ENCODE results near the gene SIGLEC1. TPM values are rescaled to one million over a fixed set of nuclear protein-coding genes. Genes with fewer than 3 reads are reported as not detected.

Gene SIGLEC1
- total and polyA plus RNA-seq, 2 donors (not counting 1 experiment from before 2014, with no cell fraction given): 0.06 to 0.15 TPM

DNA sequence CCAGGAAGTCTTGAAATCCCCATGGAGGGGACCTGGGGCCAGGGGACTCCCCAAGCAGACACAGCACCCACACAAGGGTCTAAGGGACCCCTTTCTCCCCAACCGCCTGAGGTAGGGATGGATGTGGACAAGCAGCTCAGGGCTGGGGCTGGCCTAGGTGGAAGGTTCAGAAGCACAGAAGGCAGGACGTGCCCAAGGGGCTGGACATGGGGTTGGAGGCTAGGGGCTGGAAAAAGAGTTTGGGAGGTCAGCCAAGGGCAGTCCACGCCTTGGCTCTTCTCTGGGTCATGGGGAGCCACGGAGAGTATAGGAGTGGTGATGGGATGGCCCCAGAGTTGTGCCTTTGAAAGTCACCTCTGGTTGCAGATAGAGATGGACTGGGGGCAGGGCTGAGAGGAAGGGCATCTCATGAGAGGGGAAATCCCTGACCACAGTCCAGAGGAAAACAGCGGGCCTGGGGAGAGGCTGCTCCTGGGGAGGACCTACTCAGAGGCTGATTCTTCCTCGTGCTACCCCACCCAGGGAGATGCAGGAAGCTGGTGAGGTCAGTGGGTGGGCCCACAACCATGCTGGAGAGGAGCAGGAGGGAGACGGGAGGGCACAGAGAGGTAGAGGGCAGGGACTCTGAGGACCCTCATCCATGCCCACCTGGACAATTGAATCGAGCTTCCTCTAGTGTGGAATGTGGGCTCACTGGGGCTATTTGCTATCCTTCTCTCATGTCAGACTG, 17.6 kb upstream of the SIGLEC1 start:
- ChIA-PET CTCF (no interaction called here), POLR2A (no interaction called here)
- Mint-ChIP-seq H3K27me3 (peaks cover 56% of the 10 kb centered on the region), H3K9me3 (ENCODE audit: insufficient read depth) (no peaks in the 10 kb centered on the region), H3K4me1 (peaks cover 5% of the 10 kb centered on the region), H3K4me3 (no peak overlapping the region), H3K27ac (no peak overlapping the region)
- no peaks in the 10 kb centered on the region for H3K36me3 ChIP-seq (replicated peaks in 1 of 2; ENCODE audit: control extremely low read depth in 1 of 2, control insufficient read depth in 1 of 2, extremely low read depth in 1 of 2, insufficient read depth in 2 of 2, low read length in 1 of 2)
- no peaks in the 10 kb centered on the region for H3K4me1 ChIP-seq (ENCODE audit: control insufficient read depth in 2 of 2, insufficient read depth in 2 of 2, low read length in 2 of 2)
- no peaks in the 10 kb centered on the region for H4K20me1 ChIP-seq (ENCODE audit: control insufficient read depth, insufficient read depth, low read length, poor library complexity, severe bottlenecking)
- H3K27ac ChIP-seq (ENCODE audit: low read length in 2 of 2): no peak overlapping the region
- DNase-seq: no peak
- no peak overlapping the region for H3K4me2 ChIP-seq (replicated peaks; ENCODE audit: low read depth, low read length, poor library complexity, severe bottlenecking)
- H3K9me3 ChIP-seq (ENCODE audit: control extremely low read depth in 1 of 3, control insufficient read depth in 2 of 3, insufficient read depth in 1 of 3, low read length in 2 of 3): no peaks in the 10 kb centered on the region
- H3K4me3 ChIP-seq (ENCODE audit: control extremely low read depth in 1 of 5, extremely low read depth in 1 of 5, insufficient read depth in 1 of 5, low read depth in 2 of 5, low read length in 4 of 5): no peak overlapping the region
- H3K79me2 ChIP-seq (ENCODE audit: control insufficient read depth, insufficient read depth, low read length): no peaks in the 10 kb centered on the region
- peaks cover 0 to 46% (median 8%) of the 10 kb centered on the region in 4 experiments for H3K27me3 ChIP-seq (replicated peaks in 1 of 4; ENCODE audit: control extremely low read depth in 1 of 4, control insufficient read depth in 3 of 4, insufficient read depth in 4 of 4, low read length in 3 of 4)
- ATAC-seq (ENCODE audit: low read depth): no peak
- TF ChIP-seq, protein P1, sequence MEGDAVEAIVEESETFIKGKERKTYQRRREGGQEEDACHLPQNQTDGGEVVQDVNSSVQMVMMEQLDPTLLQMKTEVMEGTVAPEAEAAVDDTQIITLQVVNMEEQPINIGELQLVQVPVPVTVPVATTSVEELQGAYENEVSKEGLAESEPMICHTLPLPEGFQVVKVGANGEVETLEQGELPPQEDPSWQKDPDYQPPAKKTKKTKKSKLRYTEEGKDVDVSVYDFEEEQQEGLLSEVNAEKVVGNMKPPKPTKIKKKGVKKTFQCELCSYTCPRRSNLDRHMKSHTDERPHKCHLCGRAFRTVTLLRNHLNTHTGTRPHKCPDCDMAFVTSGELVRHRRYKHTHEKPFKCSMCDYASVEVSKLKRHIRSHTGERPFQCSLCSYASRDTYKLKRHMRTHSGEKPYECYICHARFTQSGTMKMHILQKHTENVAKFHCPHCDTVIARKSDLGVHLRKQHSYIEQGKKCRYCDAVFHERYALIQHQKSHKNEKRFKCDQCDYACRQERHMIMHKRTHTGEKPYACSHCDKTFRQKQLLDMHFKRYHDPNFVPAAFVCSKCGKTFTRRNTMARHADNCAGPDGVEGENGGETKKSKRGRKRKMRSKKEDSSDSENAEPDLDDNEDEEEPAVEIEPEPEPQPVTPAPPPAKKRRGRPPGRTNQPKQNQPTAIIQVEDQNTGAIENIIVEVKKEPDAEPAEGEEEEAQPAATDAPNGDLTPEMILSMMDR (IDR thresholded peaks at IDR 0.05): no peak
- TF ChIP-seq EZH2 (IDR thresholded peaks at IDR 0.05; ENCODE audit: borderline replicate concordance, insufficient read depth, low read depth, low read length, poor library complexity, severe bottlenecking): no peak
- 73% methylated on average over 5 of the region's 8 CpGs for WGBS (ENCODE audit: insufficient coverage)
- no peak overlapping the region for H3K9ac ChIP-seq (ENCODE audit: low read length)
- H2AFZ ChIP-seq (ENCODE audit: insufficient read depth, low read depth, low read length, poor library complexity, severe bottlenecking): no peak overlapping the region
- intact Hi-C loops (cut with micrococcal nuclease): no loop called here

GRCh38 chr20:3729378-3729777, 17.0 kb upstream of the SIGLEC1 start:
- Histone ChIP-seq H3K36me3 (replicated peaks in 1 of 2; ENCODE audit: control extremely low read depth in 1 of 2, control insufficient read depth in 1 of 2, extremely low read depth in 1 of 2, insufficient read depth in 2 of 2, low read length in 1 of 2) (no peaks in the 10 kb centered on the region), H4K20me1 (ENCODE audit: control insufficient read depth, insufficient read depth, low read length, poor library complexity, severe bottlenecking) (no peaks in the 10 kb centered on the region), H3K27me3 (replicated peaks in 1 of 4; ENCODE audit: control extremely low read depth in 1 of 4, control insufficient read depth in 3 of 4, insufficient read depth in 4 of 4, low read length in 3 of 4) (peaks cover 0 to 46% (median 8%) of the 10 kb centered on the region in 4 experiments), H3K9ac (ENCODE audit: low read length) (no peak overlapping the region), H3K4me2 (replicated peaks; ENCODE audit: low read depth, low read length, poor library complexity, severe bottlenecking) (no peak overlapping the region), H3K9me3 (ENCODE audit: control extremely low read depth in 1 of 3, control insufficient read depth in 2 of 3, insufficient read depth in 1 of 3, low read length in 2 of 3) (no peaks in the 10 kb centered on the region), H3K79me2 (ENCODE audit: control insufficient read depth, insufficient read depth, low read length) (no peaks in the 10 kb centered on the region), H3K4me1 (ENCODE audit: control insufficient read depth in 2 of 2, insufficient read depth in 2 of 2, low read length in 2 of 2) (no peaks in the 10 kb centered on the region), H2AFZ (ENCODE audit: insufficient read depth, low read depth, low read length, poor library complexity, severe bottlenecking) (no peak overlapping the region), H3K27ac (ENCODE audit: low read length in 2 of 2) (no peak overlapping the region), H3K4me3 (ENCODE audit: control extremely low read depth in 1 of 5, extremely low read depth in 1 of 5, insufficient read depth in 1 of 5, low read depth in 2 of 5, low read length in 4 of 5) (no peak overlapping the region)
- Mint-ChIP-seq H3K27me3 (peaks cover 58% of the 10 kb centered on the region), H3K27ac (no peak overlapping the region), H3K4me1 (peaks cover 5% of the 10 kb centered on the region), H3K9me3 (ENCODE audit: insufficient read depth) (no peaks in the 10 kb centered on the region), H3K4me3 (no peak overlapping the region)
- CTCF ChIA-PET: interaction anchor here (1.3 kb wide), 1 partner anchor 19 kb away, joined by 3 read pairs; no protein-coding TSS in a partner anchor
- POLR2A ChIA-PET: no interaction called here
- ATAC-seq (ENCODE audit: low read depth) (no peak), DNase-seq (no peak)
- WGBS (ENCODE audit: insufficient coverage): 94% methylated on average over 5 of the region's 6 CpGs
- intact Hi-C loops (cut with micrococcal nuclease): no loop called here
- TF ChIP-seq, protein P1 (IDR thresholded peaks at IDR 0.05): no peak
- no peak for TF ChIP-seq EZH2 (IDR thresholded peaks at IDR 0.05; ENCODE audit: borderline replicate concordance, insufficient read depth, low read depth, low read length, poor library complexity, severe bottlenecking)

All from B cell (primary cell).